Fibroblast of villous mesenchyme (primary cell): ENCODE results near the gene NT5C1B. TPM values are rescaled to one million over a fixed set of nuclear protein-coding genes. Genes with fewer than 3 reads are reported as not detected.

ENCODE experiments used
- DNase-seq: peaks from one replicate; pipeline ENCODE4 v3.0.0-alpha.2; 2010; ENCODE audit warnings: low read depth
- H3K4me3 ChIP-seq: 2 replicates; pipeline ENCODE4 v1.5.1; 2011; ENCODE audit warnings: low read depth, mild to moderate bottlenecking, low read length
- CTCF ChIP-seq: IDR thresholded peaks from 2 replicates; pipeline ENCODE4 v1.5.1; 2012; ENCODE audit warnings: low read depth, mild to moderate bottlenecking, low read length; ENCODE audit not compliant: insufficient read depth
- total RNA-seq: library from RNA; depleted of rRNA; stranded (reverse); fragments of >200 nt; gene quantifications from 2 replicates; pipeline ENCODE4 v1.2.3, GENCODE V29; 2012

Gene NT5C1B
- total RNA-seq, 1 donor: not detected

DNA sequence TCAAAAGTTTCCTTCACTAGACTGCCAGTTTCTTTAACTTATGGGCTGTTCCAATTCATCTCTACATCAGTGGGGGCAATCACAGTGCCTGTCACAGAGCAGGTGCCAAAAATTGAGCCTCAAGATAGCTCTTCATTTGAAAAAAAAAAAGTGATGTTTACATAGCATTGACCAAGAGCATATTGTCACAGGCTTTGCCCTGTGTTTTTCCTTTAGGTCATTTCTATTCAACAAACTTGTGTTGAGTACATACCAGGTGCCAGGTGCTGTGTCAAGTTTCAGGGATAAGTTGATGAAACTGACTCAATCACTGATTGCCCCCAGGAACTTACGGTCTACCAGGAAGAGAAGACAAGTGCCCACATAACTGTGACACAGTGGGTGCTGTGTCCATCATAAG is 22.2 kb upstream of the NT5C1B start:
- no peak for TF ChIP-seq CTCF
- DNase-seq: no peak
- no peak overlapping the region for H3K4me3 ChIP-seq

GRCh38 chr2:18611184-18611583 is 21.8 kb upstream of the NT5C1B start:
- no peak for TF ChIP-seq CTCF
- DNase-seq: no peak
- H3K4me3 ChIP-seq: no peak overlapping the region

DNA sequence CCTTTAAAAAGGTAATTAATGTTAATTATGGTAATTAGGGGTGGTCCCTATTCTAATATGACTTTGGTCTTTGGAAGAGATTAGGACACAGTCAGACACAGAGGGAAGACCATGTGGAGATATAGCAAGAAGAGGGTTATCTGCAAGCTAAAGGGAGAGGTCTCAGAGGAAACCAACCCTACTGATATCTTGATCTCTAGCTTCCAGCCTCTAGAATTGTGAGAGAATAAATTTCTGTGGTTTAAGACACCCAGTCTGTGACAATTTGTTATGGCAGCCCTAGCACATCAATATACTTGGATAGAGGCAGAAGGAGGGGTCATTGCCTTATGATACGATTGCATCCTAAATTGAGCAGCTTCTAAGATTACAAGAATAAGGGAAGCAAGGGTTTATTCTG is 21.3 kb upstream of the NT5C1B start:
- no peak overlapping the region for H3K4me3 ChIP-seq
- DNase-seq: no peak
- TF ChIP-seq CTCF: no peak

DNA sequence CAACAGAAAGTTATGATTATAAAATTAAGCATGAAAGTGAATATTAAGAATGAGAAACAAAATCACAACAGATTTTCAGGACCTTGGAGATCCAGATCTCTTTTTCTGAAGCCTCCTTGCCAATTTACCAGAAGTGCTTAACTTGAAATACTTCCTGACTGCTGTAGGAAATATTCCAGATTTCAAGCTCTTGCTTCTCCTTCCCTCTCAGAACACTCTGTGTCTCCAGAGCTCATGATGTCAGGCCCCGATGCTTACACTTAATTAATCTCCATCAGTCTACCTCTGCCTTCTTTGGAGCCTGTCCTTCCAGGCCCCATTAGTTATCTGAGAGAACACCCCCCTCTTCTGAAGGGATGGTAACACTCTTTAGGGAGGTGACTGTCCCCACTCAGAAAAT is 20.7 kb upstream of the NT5C1B start:
- no peak overlapping the region for H3K4me3 ChIP-seq
- no peak for DNase-seq
- no peak for TF ChIP-seq CTCF

GRCh38 chr2:18605115-18605514 is 15.7 kb upstream of the NT5C1B start:
- no peak overlapping the region for H3K4me3 ChIP-seq
- TF ChIP-seq CTCF: no peak
- DNase-seq: no peak

DNA sequence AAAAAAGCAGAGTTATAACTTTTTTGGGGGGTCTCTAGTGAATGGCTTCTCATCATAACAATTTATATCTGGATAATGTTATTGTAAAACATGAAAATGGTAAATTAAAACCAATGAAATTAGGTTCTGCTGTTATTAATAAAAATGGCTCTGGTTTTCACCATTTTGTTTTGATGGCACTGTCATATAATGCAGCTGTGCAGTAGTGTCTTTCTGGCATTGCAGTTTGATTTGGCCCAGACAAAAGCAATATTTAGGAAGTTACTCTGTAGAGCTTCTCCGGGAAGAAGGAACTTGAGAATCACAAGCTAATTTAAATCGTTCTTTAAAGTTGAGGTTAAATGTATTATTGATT is 15.1 kb upstream of the NT5C1B start:
- H3K4me3 ChIP-seq: no peak overlapping the region
- no peak for TF ChIP-seq CTCF
- DNase-seq: no peak

- H3K4me3 ChIP-seq: no peak overlapping the region
- no peak for TF ChIP-seq CTCF
- DNase-seq: no peak
Observed at GRCh38 chr2:18603854-18604530, 14.6 kb upstream of the NT5C1B start.
